Endothelial cell (in vitro differentiated cells): ENCODE results near the gene TSPO2. TPM values are rescaled to one million over a fixed set of nuclear protein-coding genes. Genes with fewer than 3 reads are reported as not detected.

Experiments used
- DNase-seq: peaks from one replicate; pipeline ENCODE4 v3.0.0; 2021; ENCODE audit warnings: low spot score
- H3K27ac Mint-ChIP-seq: one replicate; pipeline ENCODE4 v1.8.0; 2021; ENCODE audit warnings: mixed read lengths, inconsistent platforms; ENCODE audit not compliant: unreplicated experiment
- H3K27me3 Mint-ChIP-seq: one replicate; pipeline ENCODE4 v1.8.0; 2021; ENCODE audit warnings: mild to moderate bottlenecking, moderate library complexity, mixed read lengths, inconsistent platforms; ENCODE audit not compliant: unreplicated experiment
- H3K36me3 Mint-ChIP-seq: one replicate; pipeline ENCODE4 v1.8.0; 2021; ENCODE audit warnings: mild to moderate bottlenecking, low read depth, mixed read lengths, inconsistent platforms; ENCODE audit not compliant: unreplicated experiment
- H3K4me1 Mint-ChIP-seq: one replicate; pipeline ENCODE4 v1.8.0; 2021; ENCODE audit warnings: mild to moderate bottlenecking, mixed read lengths, inconsistent platforms; ENCODE audit not compliant: unreplicated experiment
- H3K4me3 Mint-ChIP-seq: one replicate; pipeline ENCODE4 v1.8.0; 2021; ENCODE audit warnings: mild to moderate bottlenecking, mixed read lengths, inconsistent platforms; ENCODE audit not compliant: unreplicated experiment
- H3K9me3 Mint-ChIP-seq: one replicate; pipeline ENCODE4 v1.8.0; 2021; ENCODE audit warnings: mixed read lengths, inconsistent platforms; ENCODE audit not compliant: unreplicated experiment
- total RNA-seq: library from RNA; stranded (reverse); fragmentation: NEBNext Ultra II Directional; extraction: Animal tissue kit (Norgen Biotek cat#: 25700); gene quantifications from one replicate; pipeline ENCODE4 v1.2.1, GENCODE V29; 2021; ENCODE audit not compliant: unreplicated experiment
- TF ChIP-seq, protein P1 (sequence below): fragments of 200-600 bp; sonication (generic); IDR thresholded peaks from one replicate; pipeline ENCODE4 v1.5.0; 2021; ENCODE audit warnings: antibody characterized with exemption; ENCODE audit not compliant: unreplicated experiment

TSPO2 gene
- total RNA-seq, 1 donor from 2014 or later: not detected

- no peaks in the 10 kb centered on the region for H3K27me3 Mint-ChIP-seq
- no peak for DNase-seq
- no peaks in the 10 kb centered on the region for H3K9me3 Mint-ChIP-seq
- H3K27ac Mint-ChIP-seq: no peak overlapping the region
- TF ChIP-seq, protein P1, sequence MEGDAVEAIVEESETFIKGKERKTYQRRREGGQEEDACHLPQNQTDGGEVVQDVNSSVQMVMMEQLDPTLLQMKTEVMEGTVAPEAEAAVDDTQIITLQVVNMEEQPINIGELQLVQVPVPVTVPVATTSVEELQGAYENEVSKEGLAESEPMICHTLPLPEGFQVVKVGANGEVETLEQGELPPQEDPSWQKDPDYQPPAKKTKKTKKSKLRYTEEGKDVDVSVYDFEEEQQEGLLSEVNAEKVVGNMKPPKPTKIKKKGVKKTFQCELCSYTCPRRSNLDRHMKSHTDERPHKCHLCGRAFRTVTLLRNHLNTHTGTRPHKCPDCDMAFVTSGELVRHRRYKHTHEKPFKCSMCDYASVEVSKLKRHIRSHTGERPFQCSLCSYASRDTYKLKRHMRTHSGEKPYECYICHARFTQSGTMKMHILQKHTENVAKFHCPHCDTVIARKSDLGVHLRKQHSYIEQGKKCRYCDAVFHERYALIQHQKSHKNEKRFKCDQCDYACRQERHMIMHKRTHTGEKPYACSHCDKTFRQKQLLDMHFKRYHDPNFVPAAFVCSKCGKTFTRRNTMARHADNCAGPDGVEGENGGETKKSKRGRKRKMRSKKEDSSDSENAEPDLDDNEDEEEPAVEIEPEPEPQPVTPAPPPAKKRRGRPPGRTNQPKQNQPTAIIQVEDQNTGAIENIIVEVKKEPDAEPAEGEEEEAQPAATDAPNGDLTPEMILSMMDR: no peak
- no peaks in the 10 kb centered on the region for H3K4me1 Mint-ChIP-seq
- H3K36me3 Mint-ChIP-seq: no peaks in the 10 kb centered on the region
- H3K4me3 Mint-ChIP-seq: no peak overlapping the region
Observed at GRCh38 chr6:41040101-41040939, 1.9 kb upstream of the TSPO2 start.

DNA sequence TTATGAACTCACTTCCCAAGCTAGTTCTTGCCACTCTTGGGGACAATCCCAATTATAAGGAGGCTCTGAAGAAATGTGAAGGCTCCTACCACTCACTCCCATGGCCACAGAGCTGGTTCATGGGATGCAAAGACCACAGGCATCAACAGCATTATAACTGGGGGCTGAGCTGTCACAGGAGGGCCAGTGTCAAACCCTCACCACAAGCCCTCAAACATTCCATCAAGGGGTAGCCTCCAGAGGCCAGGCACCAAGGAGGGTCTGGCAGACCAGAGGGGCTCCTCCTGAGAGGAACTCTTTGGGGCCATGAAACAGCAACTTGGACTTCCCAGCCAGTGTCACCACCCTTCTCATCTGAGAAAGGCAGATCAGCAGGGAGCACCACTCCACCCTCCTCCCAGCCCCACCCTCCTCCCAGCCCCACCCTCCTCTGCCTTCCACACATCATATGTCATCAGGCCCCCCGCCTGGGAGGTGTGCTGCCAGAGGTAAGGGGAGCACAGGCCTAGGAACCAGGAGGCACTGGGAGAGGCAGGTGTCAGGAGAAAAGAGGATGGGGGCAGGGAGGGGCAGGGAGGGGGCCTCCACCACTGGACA is 1.2 kb upstream of the TSPO2 start:
- Mint-ChIP-seq H3K27me3 (no peaks in the 10 kb centered on the region), H3K9me3 (no peaks in the 10 kb centered on the region), H3K4me1 (no peaks in the 10 kb centered on the region), H3K27ac (no peak overlapping the region), H3K36me3 (no peaks in the 10 kb centered on the region), H3K4me3 (no peak overlapping the region)
- TF ChIP-seq, protein P1: no peak
- no peak for DNase-seq

- no peaks in the 10 kb centered on the region for H3K4me1 Mint-ChIP-seq
Observed at GRCh38 chr6:41043151-41043550, 884 bp downstream of the TSPO2 start.

DNA sequence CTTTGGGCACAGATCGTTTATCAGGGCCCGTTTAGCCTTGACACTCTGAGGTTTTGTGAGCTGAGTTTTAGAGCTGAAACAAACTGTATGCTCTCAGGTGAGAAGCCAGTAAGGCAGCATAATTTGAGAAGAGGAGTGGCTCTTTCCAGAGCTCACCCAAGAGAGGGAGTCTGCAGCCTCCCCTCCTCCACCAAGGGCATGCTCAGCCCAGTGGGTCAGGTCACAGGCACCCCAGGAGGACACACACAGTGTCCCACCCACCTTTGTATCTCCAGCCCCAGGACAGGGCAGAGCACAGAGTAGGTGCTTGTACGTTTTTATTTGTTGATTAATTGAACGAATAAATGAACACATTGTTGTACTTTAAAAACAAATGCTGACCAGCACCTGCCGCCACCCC is 3.4 kb downstream of the TSPO2 start:
- DNase-seq: no peak
- H3K9me3 Mint-ChIP-seq: no peaks in the 10 kb centered on the region
- H3K27ac Mint-ChIP-seq: no peak overlapping the region
- no peak overlapping the region for H3K4me3 Mint-ChIP-seq
- H3K36me3 Mint-ChIP-seq: no peaks in the 10 kb centered on the region
- peaks cover 3% of the 10 kb centered on the region for H3K27me3 Mint-ChIP-seq
- TF ChIP-seq, protein P1: no peak
- no peaks in the 10 kb centered on the region for H3K4me1 Mint-ChIP-seq

More at GRCh38 chr6:41043151-41043550, 884 bp downstream of the TSPO2 start:
- H3K27ac Mint-ChIP-seq: no peak overlapping the region
- TF ChIP-seq, protein P1: no peak
- peaks cover 3% of the 10 kb centered on the region for H3K27me3 Mint-ChIP-seq
- H3K4me3 Mint-ChIP-seq: no peak overlapping the region
- DNase-seq: no peak
- no peaks in the 10 kb centered on the region for H3K36me3 Mint-ChIP-seq
- H3K9me3 Mint-ChIP-seq: no peaks in the 10 kb centered on the region

GRCh38 chr6:41046084-41046483 is 3.8 kb downstream of the TSPO2 start:
- Mint-ChIP-seq H3K4me1 (no peaks in the 10 kb centered on the region), H3K36me3 (no peaks in the 10 kb centered on the region), H3K27ac (no peak overlapping the region), H3K9me3 (no peaks in the 10 kb centered on the region), H3K4me3 (no peak overlapping the region), H3K27me3 (peaks cover 3% of the 10 kb centered on the region)
- TF ChIP-seq, protein P1: no peak
- DNase-seq: no peak
